H1 (cell line): ENCODE results near the gene MGST3. TPM values are rescaled to one million over a fixed set of nuclear protein-coding genes. Genes with fewer than 3 reads are reported as not detected.

Experiments used
- CTCF ChIA-PET: fragments of 300-600 bp; sonication (Branson Sonifier 250); formaldehyde crosslinking; loops from one replicate; lab custom pipeline; 2021; ENCODE audit not compliant: partially characterized antibody; lab: Charles Lee
- POLR2A ChIA-PET: fragments of 300-600 bp; sonication (Branson Sonifier 250); formaldehyde crosslinking; loops from one replicate; lab custom pipeline; 2021; ENCODE audit warnings: inconsistent platforms; ENCODE audit not compliant: partially characterized antibody; lab: Charles Lee
- DNase-seq, 2 experiments: peaks; one replicate each; pipeline versions ENCODE4 v3.0.0 to v3.0.0-alpha.2; 2010 to 2022; ENCODE audit warnings: low spot score in 2 of 2, low read depth in 1 of 2, mixed read lengths in 1 of 2
- FAIRE-seq: peaks from 2 replicates; lab custom pipeline; 2011; peaks lifted over from hg19 to GRCh38; lab: Jason Lieb, UNC
- H2AFZ ChIP-seq: 2 replicates; pipeline ENCODE4 v1.8.1; 2012; ENCODE audit warnings: low read length, inconsistent platforms
- H2AK5ac ChIP-seq: 2 replicates; pipeline ENCODE4 v1.6.1; 2013; ENCODE audit warnings: low read depth, low read length
- H2BK120ac ChIP-seq: replicated peaks from 2 replicates; pipeline ENCODE3; 2013; ENCODE audit warnings: low read depth, low read length, inconsistent platforms
- H2BK12ac ChIP-seq: 2 replicates; pipeline ENCODE4 v1.6.1; 2013; ENCODE audit warnings: low read depth, low read length
- H2BK15ac ChIP-seq: 2 replicates; pipeline ENCODE4 v1.6.1; 2013; ENCODE audit warnings: low read length
- H2BK20ac ChIP-seq: 2 replicates; pipeline ENCODE4 v1.6.1; 2013; ENCODE audit warnings: low read length
- H2BK5ac ChIP-seq: 2 replicates; pipeline ENCODE4 v1.6.1; 2013; ENCODE audit warnings: low read depth, low read length
- H3K14ac ChIP-seq: 2 replicates; pipeline ENCODE4 v1.6.1; 2013; ENCODE audit warnings: inconsistent platforms; ENCODE audit not compliant: insufficient read length
- H3K18ac ChIP-seq: 2 replicates; pipeline ENCODE4 v1.6.1; 2013; ENCODE audit warnings: low read length; ENCODE audit errors: extremely low read depth
- H3K23ac ChIP-seq: 2 replicates; pipeline ENCODE4 v1.6.1; 2013; ENCODE audit warnings: inconsistent platforms; ENCODE audit not compliant: insufficient read length
- H3K23me2 ChIP-seq: 2 replicates; pipeline ENCODE4 v1.6.1; 2013; ENCODE audit warnings: low read depth, low read length
- H3K27ac ChIP-seq: 2 replicates; pipeline ENCODE4 v1.6.1; 2011; ENCODE audit warnings: low read depth, low read length, inconsistent platforms
- H3K27me3 ChIP-seq, 4 experiments: replicated peaks in 1 of 4; 1 replicate in 1 of 4; 2 replicates in 3 of 4; pipeline versions ENCODE4 v1.6.1 to v1.8.1; 2011 to 2013; ENCODE audit warnings: low read length in 3 of 4, mild to moderate bottlenecking in 3 of 4, inconsistent platforms in 2 of 4, mixed read lengths in 2 of 4, moderate library complexity in 1 of 4; ENCODE audit not compliant: control insufficient read depth in 3 of 4, insufficient read depth in 3 of 4; ENCODE audit errors: extremely low read depth in 1 of 4
- H3K36me3 ChIP-seq, 4 experiments: 2 replicates each; pipeline versions ENCODE4 v1.6.1 to v1.8.1; 2011 to 2013; ENCODE audit warnings: mild to moderate bottlenecking in 4 of 4, low read length in 3 of 4, moderate library complexity in 2 of 4, control low read depth in 1 of 4, inconsistent platforms in 1 of 4; ENCODE audit not compliant: insufficient read depth in 4 of 4, control insufficient read depth in 2 of 4
- H3K4ac ChIP-seq: replicated peaks from 2 replicates; pipeline ENCODE3; 2013; ENCODE audit warnings: low read length, low read depth, mixed read lengths, inconsistent platforms; ENCODE audit not compliant: insufficient read length
- H3K4me1 ChIP-seq, 4 experiments: replicated peaks in 1 of 4; 1 replicate in 1 of 4; 2 replicates in 3 of 4; pipeline versions ENCODE4 v1.6.1 to v1.8.1; 2011 to 2013; ENCODE audit warnings: low read length in 3 of 4, inconsistent platforms in 2 of 4, mixed read lengths in 1 of 4; ENCODE audit not compliant: insufficient read depth in 4 of 4, control insufficient read depth in 3 of 4
- H3K4me2 ChIP-seq, 2 experiments: 2 replicates each; pipeline versions ENCODE4 v1.6.1 to v1.8.1; 2011 to 2013; ENCODE audit warnings: low read depth in 2 of 2, low read length in 2 of 2, control low read depth in 1 of 2, inconsistent platforms in 1 of 2, mild to moderate bottlenecking in 1 of 2; ENCODE audit not compliant: insufficient read depth in 1 of 2
- H3K4me3 ChIP-seq, 4 experiments: fragments of 200-600, 300-600 bp in 1 of 4; sonication (generic), shearing (Covaris generic), sonication (Bioruptor Twin) in 1 of 4; 2 replicates each; pipeline versions ENCODE4 v1.5.1 to v1.8.1; 2011 to 2016; ENCODE audit warnings: low read length in 4 of 4, low read depth in 3 of 4, control low read depth in 2 of 4, inconsistent platforms in 2 of 4, mild to moderate bottlenecking in 2 of 4, mixed read lengths in 1 of 4, moderate library complexity in 1 of 4; ENCODE audit not compliant: insufficient read depth in 2 of 4; ENCODE audit errors: extremely low read depth in 1 of 4
- H3K56ac ChIP-seq: replicated peaks from 2 replicates; pipeline ENCODE3; 2013; ENCODE audit warnings: low read depth, mild to moderate bottlenecking, mixed read lengths, low read length, inconsistent platforms; ENCODE audit not compliant: insufficient read length
- H3K79me1 ChIP-seq: 2 replicates; pipeline ENCODE4 v1.6.1; 2013; ENCODE audit warnings: low read depth, low read length, control low read depth
- H3K79me2 ChIP-seq, 2 experiments: 2 replicates each; pipeline versions ENCODE4 v1.6.1 to v1.8.1; 2012 to 2013; ENCODE audit warnings: low read length in 2 of 2, mild to moderate bottlenecking in 2 of 2, inconsistent platforms in 1 of 2; ENCODE audit not compliant: insufficient read depth in 2 of 2, control insufficient read depth in 1 of 2
- H3K9ac ChIP-seq, 4 experiments: replicated peaks in 1 of 4; 1 replicate in 1 of 4; 2 replicates in 3 of 4; pipeline versions ENCODE4 v1.6.1 to v1.8.1; 2011 to 2013; ENCODE audit warnings: low read depth in 3 of 4, low read length in 3 of 4, control low read depth in 2 of 4, mild to moderate bottlenecking in 2 of 4, moderate library complexity in 2 of 4, inconsistent platforms in 1 of 4; ENCODE audit errors: extremely low read depth in 1 of 4
- H3K9me3 ChIP-seq, 2 experiments: 2 replicates each; pipeline versions ENCODE4 v1.6.1 to v1.8.1; 2012 to 2013; ENCODE audit warnings: mild to moderate bottlenecking in 2 of 2, moderate library complexity in 2 of 2, control low read depth in 1 of 2, inconsistent platforms in 1 of 2, low read depth in 1 of 2, low read length in 1 of 2, mixed read lengths in 1 of 2; ENCODE audit not compliant: insufficient read depth in 2 of 2
- H4K20me1 ChIP-seq, 2 experiments: replicated peaks in 1 of 2; 2 replicates each; pipeline versions ENCODE3 to v1.8.1; 2011 to 2013; ENCODE audit warnings: inconsistent platforms in 2 of 2, low read length in 2 of 2, mild to moderate bottlenecking in 1 of 2; ENCODE audit not compliant: insufficient read depth in 2 of 2, control insufficient read depth in 1 of 2
- H4K5ac ChIP-seq: 2 replicates; pipeline ENCODE4 v1.6.1; 2013; ENCODE audit warnings: low read length, low read depth, mixed read lengths, inconsistent platforms; ENCODE audit not compliant: insufficient read length
- H4K8ac ChIP-seq: 2 replicates; pipeline ENCODE4 v1.8.0; 2013; ENCODE audit warnings: mild to moderate bottlenecking, moderate library complexity, low read length, inconsistent platforms; ENCODE audit not compliant: insufficient read depth; ENCODE audit errors: extremely low read depth
- H4K91ac ChIP-seq: replicated peaks from 2 replicates; pipeline ENCODE3; 2013; ENCODE audit warnings: low read length, mixed read lengths, inconsistent platforms; ENCODE audit not compliant: insufficient read length
- CBX8 ChIP-seq: fragments of 300-800, 300-1000 bp; sonication (generic); IDR thresholded peaks from 2 replicates; pipeline ENCODE4 v1.7.1; 2016; ENCODE audit warnings: low read depth, low read length, borderline replicate concordance
- CHD2 ChIP-seq: IDR thresholded peaks from 2 replicates; pipeline ENCODE4 v1.6.1; 2012; ENCODE audit warnings: low read length, improper control_type of control experiment
- MAFK ChIP-seq: IDR thresholded peaks from 2 replicates; pipeline ENCODE4 v1.6.1; 2012; ENCODE audit warnings: low read depth, mild to moderate bottlenecking, improper control_type of control experiment, low read length
- SIRT6 ChIP-seq: IDR thresholded peaks from one replicate; pipeline ENCODE4 v1.7.1; 2012; ENCODE audit warnings: low read length, inconsistent platforms
- SRF ChIP-seq: IDR thresholded peaks from 2 replicates; pipeline ENCODE4 v1.6.1; 2011; ENCODE audit warnings: mild to moderate bottlenecking, low read depth, low read length, moderate library complexity
- WGBS, 2 experiments: shearing (Covaris generic) in 1 of 2; methylation state at CpG; one replicate each; pipeline versions ENCODE4 v1.1.6 to v1.1.7; 2013 to 2015; ENCODE audit warnings: low lambda C conversion rate in 2 of 2, mixed read lengths in 2 of 2, inconsistent platforms in 1 of 2, low coverage in 1 of 2, missing lambda C conversion rate in 1 of 2; ENCODE audit not compliant: insufficient replicate concordance in 2 of 2, insufficient coverage in 1 of 2, insufficient read length in 1 of 2; ENCODE audit errors: extremely low coverage in 1 of 2, missing lambda C conversion rate in 1 of 2; 5-methylcytosine and 5-hydroxymethylcytosine counted together
- polyA plus RNA-seq, 7 experiments: library from polyadenylated mRNA; depleted of rRNA in 3 of 7; stranded (reverse) in 5 of 7; unstranded in 2 of 7; fragments of >200 nt in 5 of 7; fragments of 200-250 nt in 2 of 7; gene quantifications; 1 replicate in 5 of 7; 2 replicates in 1 of 7; 4 replicates in 1 of 7; pipeline versions ENCODE4 v1.2.1 to v1.2.3, GENCODE V29; 2011 to 2013; ENCODE audit warnings: missing spikeins in 2 of 7, mixed read lengths in 2 of 7
- total RNA-seq: library from RNA; stranded (reverse); fragmentation: NEBNext Ultra II Directional; extraction: Animal tissue kit (Norgen Biotek cat#: 25700); gene quantifications from 2 replicates; pipeline ENCODE4 v1.2.1, GENCODE V29; 2021
- TF ChIP-seq, protein P1 (sequence below): IDR thresholded peaks from 2 replicates; pipeline ENCODE4 v1.6.1; 2012; ENCODE audit warnings: low read length, inconsistent platforms

The MGST3 gene
- total and polyA plus RNA-seq, 2 of the 8 experiments (the other 6 are each of a cell fraction or from before 2014, with no cell fraction given): 124 to 257 TPM

- Histone ChIP-seq H2AFZ (peak overlapping the region; percentile 95; the same call in 1 of the 2 replicates), H3K79me1 (no peaks in the 10 kb centered on the region), H3K36me3 (no peaks in the 10 kb centered on the region), H2BK20ac (no peak overlapping the region), H3K4me1 (peaks cover 0 to 4% (median 1%) of the 10 kb centered on the region in 4 experiments; a peak in 1 of 7 replicates), H3K9ac (peak overlapping the region in 3 of 4 experiments; percentile 58 to 87 (median 61); a peak in 6 of 7 replicates), H3K4me2 (peak overlapping the region; percentile 80 to 92), H3K4me3 (peak overlapping the region; percentile 78 to 95 (median 85)), H3K18ac (0 out of 2 replicates have a peak overlapping the region, but pooled peaks have one; percentile 41), H3K27me3 (no peaks in the 10 kb centered on the region), H4K8ac (no peak overlapping the region), H3K56ac (peak overlapping the region; percentile 8), H4K91ac (no peak overlapping the region), H2AK5ac (peak overlapping the region; percentile 39; the same call in 1 of the 2 replicates), H2BK15ac (no peak overlapping the region), H2BK5ac (peak overlapping the region; percentile 69; the same call in 1 of the 2 replicates), H3K9me3 (no peaks in the 10 kb centered on the region), H3K79me2 (no peaks in the 10 kb centered on the region), H3K4ac (no peak overlapping the region), H3K27ac (no peak overlapping the region; the same call in 1 of the 2 replicates), H4K20me1 (no peaks in the 10 kb centered on the region), H3K23me2 (no peaks in the 10 kb centered on the region; the same call in 1 of the 2 replicates), H3K14ac (no peak overlapping the region), H2BK120ac (no peak overlapping the region), H3K23ac (no peak overlapping the region), H2BK12ac (no peak overlapping the region), H4K5ac (peak overlapping the region; percentile 11)
- FAIRE-seq (no peak), DNase-seq (no peak)
- ChIA-PET CTCF (interaction anchor here (0.6 to 20.1 kb wide), 9 partner anchors 13 to 316 kb away, joined by 3 to 337 read pairs (median 4); no protein-coding TSS in a partner anchor), POLR2A (interaction anchor here (1.0 kb wide), 1 partner anchor 197 kb away, joined by 3 read pairs; no protein-coding TSS in a partner anchor)
- 27% methylated on average over 3 of the region's 3 CpGs; no CpG with 5 or more reads in 1 of the 2 experiments for WGBS, 2 experiments
- TF ChIP-seq SIRT6: no peak
- TF ChIP-seq SRF: no peak
- no peak for TF ChIP-seq CBX8
- TF ChIP-seq CHD2: no peak
- TF ChIP-seq MAFK: no peak
- TF ChIP-seq, protein P1, sequence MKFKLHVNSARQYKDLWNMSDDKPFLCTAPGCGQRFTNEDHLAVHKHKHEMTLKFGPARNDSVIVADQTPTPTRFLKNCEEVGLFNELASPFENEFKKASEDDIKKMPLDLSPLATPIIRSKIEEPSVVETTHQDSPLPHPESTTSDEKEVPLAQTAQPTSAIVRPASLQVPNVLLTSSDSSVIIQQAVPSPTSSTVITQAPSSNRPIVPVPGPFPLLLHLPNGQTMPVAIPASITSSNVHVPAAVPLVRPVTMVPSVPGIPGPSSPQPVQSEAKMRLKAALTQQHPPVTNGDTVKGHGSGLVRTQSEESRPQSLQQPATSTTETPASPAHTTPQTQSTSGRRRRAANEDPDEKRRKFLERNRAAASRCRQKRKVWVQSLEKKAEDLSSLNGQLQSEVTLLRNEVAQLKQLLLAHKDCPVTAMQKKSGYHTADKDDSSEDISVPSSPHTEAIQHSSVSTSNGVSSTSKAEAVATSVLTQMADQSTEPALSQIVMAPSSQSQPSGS: no peak
Measured at GRCh38 chr1:165598676-165599059, 32.4 kb upstream of the MGST3 start.
